Right atrium auricular region (tissue), 2 donors: Measurements from ENCODE around the gene SCFD2. TPM values are rescaled to one million over a fixed set of nuclear protein-coding genes. Genes with fewer than 3 reads are reported as not detected.
A peak's percentile ranks its signal among the peaks of the same experiment; 100 is the strongest.
"Not testable (repeated sequence)": the region's sequence is repeated elsewhere in the genome, so short reads cannot be mapped to it uniquely, and the experiment has no call there.

Experiments used
- DNase-seq: peaks from one replicate; pipeline ENCODE4 v3.0.0-alpha.2; 2019; ENCODE audit warnings: low spot score
- H3K27ac ChIP-seq, 2 donors: fragments of 200-600 bp; sonication (generic); 1 replicate in 1 of 2; 2 replicates in 1 of 2; pipeline ENCODE4 v1.5.1; 2016 to 2019
- H3K27me3 ChIP-seq, 2 donors: fragments of 200-600 bp; sonication (generic); one replicate each; pipeline versions ENCODE4 v1.5.1 to v1.6.0; 2017 to 2019
- H3K36me3 ChIP-seq: fragments of 200-600 bp; sonication (generic); one replicate; pipeline ENCODE4 v1.5.1; 2016
- H3K4me1 ChIP-seq, 2 donors: fragments of 200-600 bp; sonication (generic); one replicate each; pipeline versions ENCODE4 v1.5.1 to v1.6.0; 2017 to 2019
- H3K4me3 ChIP-seq, 2 donors: fragments of 200-600 bp; sonication (generic); 1 replicate in 1 of 2; 2 replicates in 1 of 2; pipeline ENCODE4 v1.5.1; 2017 to 2019; ENCODE audit warnings: mild to moderate bottlenecking in 1 of 2, moderate library complexity in 1 of 2
- H3K9me3 ChIP-seq, 2 donors: fragments of 200-600 bp; sonication (generic); one replicate each; pipeline ENCODE4 v1.5.1; 2019
- CTCF ChIP-seq, 2 donors: fragments of 200-600 bp; sonication (generic); IDR thresholded peaks; one replicate each; pipeline ENCODE4 v1.5.1; 2019; ENCODE audit warnings: antibody characterized with exemption in 2 of 2
- total RNA-seq, 2 donors: library from RNA; depleted of rRNA; stranded (reverse); fragments of >200 nt; gene quantifications; one replicate each; pipeline ENCODE4 v1.1.0, GENCODE V29; 2016

The SCFD2 gene
- total RNA-seq, 2 donors from 2014 or later = 8.1 to 9.4 TPM

GRCh38 chr4:52995360-52996030, 370.4 kb downstream of the SCFD2 start:
- Histone ChIP-seq H3K4me3 (no peak overlapping the region), H3K9me3 (no peaks in the 10 kb centered on the region), H3K27ac (peak overlapping the region; percentile 55 to 75), H3K4me1 (peaks cover 0 to 46% of the 10 kb centered on the region in 2 donors), H3K27me3 (no peaks in the 10 kb centered on the region), H3K36me3 (no peaks in the 10 kb centered on the region)
- TF ChIP-seq CTCF (IDR thresholded peaks at IDR 0.05) = no peak
- DNase-seq = no peak

- TF ChIP-seq CTCF (IDR thresholded peaks at IDR 0.05) = no peak
- Histone ChIP-seq H3K9me3 (no peaks in the 10 kb centered on the region), H3K27me3 (no peaks in the 10 kb centered on the region), H3K27ac (no peak overlapping the region), H3K36me3 (no peaks in the 10 kb centered on the region), H3K4me1 (peaks cover 0 to 46% of the 10 kb centered on the region in 2 donors), H3K4me3 (no peak overlapping the region)
- DNase-seq = no peak
Measured at GRCh38 chr4:52994567-52994966, 371.3 kb downstream of the SCFD2 start.

GRCh38 chr4:52993771-52994170, 372.1 kb downstream of the SCFD2 start:
- H3K4me3 ChIP-seq = no peak overlapping the region
- no peak for TF ChIP-seq CTCF (IDR thresholded peaks at IDR 0.05)
- DNase-seq = no peak
- H3K27ac ChIP-seq = peak overlapping the region; percentile 4 to 18
- no peaks in the 10 kb centered on the region for H3K9me3 ChIP-seq
- H3K4me1 ChIP-seq = peaks cover 0 to 46% of the 10 kb centered on the region in 2 donors
- H3K27me3 ChIP-seq = no peaks in the 10 kb centered on the region
- H3K36me3 ChIP-seq = no peaks in the 10 kb centered on the region

GRCh38 chr4:52992551-52992950, 373.3 kb downstream of the SCFD2 start:
- H3K9me3 ChIP-seq, H3K27ac ChIP-seq, H3K27me3 ChIP-seq, H3K36me3 ChIP-seq, H3K4me3 ChIP-seq, DNase-seq: not testable (repeated sequence)
- peaks cover 0 to 40% of the 10 kb centered on the region in 2 donors for H3K4me1 ChIP-seq

- Histone ChIP-seq H3K4me1 (peaks cover 0 to 29% of the 10 kb centered on the region in 2 donors), H3K27me3 (no peaks in the 10 kb centered on the region), H3K9me3 (no peaks in the 10 kb centered on the region), H3K27ac (no peak overlapping the region), H3K4me3 (no peak overlapping the region), H3K36me3 (no peaks in the 10 kb centered on the region)
- DNase-seq = no peak
- no peak for TF ChIP-seq CTCF (IDR thresholded peaks at IDR 0.05)
Measured at GRCh38 chr4:52991472-52991871, 374.4 kb downstream of the SCFD2 start.

GRCh38 chr4:52990706-52991105, 375.2 kb downstream of the SCFD2 start:
- no peak for DNase-seq
- TF ChIP-seq CTCF (IDR thresholded peaks at IDR 0.05) = no peak
- Histone ChIP-seq H3K36me3 (no peaks in the 10 kb centered on the region), H3K9me3 (no peaks in the 10 kb centered on the region), H3K27me3 (no peaks in the 10 kb centered on the region), H3K4me3 (no peak overlapping the region), H3K4me1 (peaks cover 0 to 22% of the 10 kb centered on the region in 2 donors), H3K27ac (no peak overlapping the region)
